DND-41 (cell line): ENCODE measurements around the gene CCDC183.

ENCODE experiments used
- ATAC-seq: fragments of 200-7000 bp; cut with Tn5 transposase; 3 replicates; pipeline ENCODE4 v1.9.1; 2021; ENCODE audit warnings: low read depth; ENCODE audit not compliant: insufficient read depth
- DNase-seq: peaks from one replicate; pipeline ENCODE4 v3.0.0-alpha.2; 2020
- H2AFZ ChIP-seq: 2 replicates; pipeline ENCODE4 v1.6.0; 2012; ENCODE audit warnings: low read depth, low read length
- H3K27ac ChIP-seq: 2 replicates; pipeline ENCODE4 v1.5.1; 2012; ENCODE audit warnings: low read length, inconsistent platforms
- H3K27me3 ChIP-seq: fragments of 200-600 bp; sonication (generic); 2 replicates; pipeline ENCODE4 v1.6.0; 2012; ENCODE audit warnings: low read length, mild to moderate bottlenecking, inconsistent platforms; ENCODE audit not compliant: insufficient read depth, poor library complexity
- H3K36me3 ChIP-seq: 2 replicates; pipeline ENCODE4 v1.5.1; 2012; ENCODE audit warnings: low read length, inconsistent platforms; ENCODE audit not compliant: insufficient read depth
- H3K4me1 ChIP-seq: 2 replicates; pipeline ENCODE4 v1.5.1; 2012; ENCODE audit warnings: mild to moderate bottlenecking, low read length; ENCODE audit not compliant: insufficient read depth
- H3K4me2 ChIP-seq: 2 replicates; pipeline ENCODE4 v1.6.0; 2012; ENCODE audit warnings: mild to moderate bottlenecking, moderate library complexity, low read length, inconsistent platforms; ENCODE audit not compliant: insufficient read depth
- H3K4me3 ChIP-seq, 2 experiments: fragments of 200-600 bp in 1 of 2; shearing (Covaris generic) in 1 of 2; 2 replicates each; pipeline ENCODE4 v1.5.1; 2012 to 2016; ENCODE audit warnings: inconsistent platforms in 2 of 2, low read length in 2 of 2, mild to moderate bottlenecking in 2 of 2, low read depth in 1 of 2, moderate library complexity in 1 of 2
- H3K79me2 ChIP-seq: 2 replicates; pipeline ENCODE4 v1.6.0; 2012; ENCODE audit warnings: low read length, inconsistent platforms; ENCODE audit not compliant: insufficient read depth
- H3K9ac ChIP-seq: 2 replicates; pipeline ENCODE4 v1.6.0; 2012; ENCODE audit warnings: low read depth, mild to moderate bottlenecking, inconsistent platforms, low read length, moderate library complexity
- H3K9me3 ChIP-seq: 2 replicates; pipeline ENCODE4 v1.5.1; 2012; ENCODE audit warnings: low read length, moderate library complexity, mild to moderate bottlenecking, inconsistent platforms; ENCODE audit not compliant: insufficient read depth, severe bottlenecking
- H4K20me1 ChIP-seq: 2 replicates; pipeline ENCODE4 v1.6.0; 2012; ENCODE audit warnings: low read length; ENCODE audit not compliant: insufficient read depth
- EZH2 ChIP-seq: IDR thresholded peaks from 3 replicates; pipeline ENCODE4 v1.6.1; 2012; ENCODE audit warnings: borderline replicate concordance, low read depth, mild to moderate bottlenecking, moderate library complexity, low read length, inconsistent platforms; ENCODE audit not compliant: severe bottlenecking
- TF ChIP-seq, protein P1 (sequence below): IDR thresholded peaks from 2 replicates; pipeline ENCODE4 v1.5.1; 2012; ENCODE audit warnings: borderline replicate concordance, low read length, moderate library complexity, mild to moderate bottlenecking; ENCODE audit not compliant: poor library complexity, severe bottlenecking; ENCODE audit errors: extremely low read depth

Gene CCDC183

DNA sequence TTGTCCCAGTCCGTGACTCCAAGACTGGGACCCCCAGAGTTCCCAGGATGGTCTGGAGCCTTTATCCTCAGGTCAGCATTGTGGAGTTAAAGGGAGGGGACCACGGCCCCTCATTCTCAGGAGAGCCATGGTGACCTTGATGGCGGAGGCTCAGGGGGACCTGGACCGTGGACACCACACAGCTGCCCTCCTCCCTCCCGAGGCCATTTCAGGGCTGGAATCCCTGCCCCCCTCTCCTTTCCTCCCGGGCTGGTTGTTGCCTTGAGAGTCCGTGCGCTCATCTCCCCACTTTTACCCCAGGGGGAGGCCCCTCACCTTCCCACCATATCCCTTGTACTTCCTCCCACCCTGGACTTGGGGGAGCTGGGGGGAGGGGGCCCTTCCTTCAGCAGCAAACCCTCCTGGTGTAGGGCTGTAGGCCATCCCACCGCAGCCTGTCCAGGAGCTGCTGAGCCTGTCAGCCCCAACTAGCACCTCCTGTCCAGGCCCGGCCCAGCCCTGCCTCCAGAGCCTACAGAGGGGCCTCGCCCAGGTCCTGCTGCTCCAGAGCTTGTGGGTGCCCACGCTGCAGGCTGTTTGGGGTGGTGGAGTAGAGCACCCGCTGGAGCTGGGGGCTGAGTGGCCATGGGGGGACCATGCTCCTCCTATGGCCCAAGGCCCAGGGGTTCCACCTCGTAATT, 31.8 kb downstream of the CCDC183 start:
- Histone ChIP-seq H3K27ac (no peak overlapping the region), H3K4me1 (no peaks in the 10 kb centered on the region), H3K79me2 (0 out of 2 replicates have a peak, but pooled peaks cover 3% of the 10 kb centered on the region), H3K36me3 (peaks cover 94% of the 10 kb centered on the region), H3K4me3 (no peak overlapping the region), H4K20me1 (peaks cover 15% of the 10 kb centered on the region), H3K27me3 (no peaks in the 10 kb centered on the region), H3K9me3 (no peaks in the 10 kb centered on the region), H2AFZ (no peak overlapping the region), H3K4me2 (no peak overlapping the region), H3K9ac (no peak overlapping the region)
- ATAC-seq (no peak), DNase-seq (no peak)
- TF ChIP-seq EZH2: no peak
- TF ChIP-seq, protein P1, sequence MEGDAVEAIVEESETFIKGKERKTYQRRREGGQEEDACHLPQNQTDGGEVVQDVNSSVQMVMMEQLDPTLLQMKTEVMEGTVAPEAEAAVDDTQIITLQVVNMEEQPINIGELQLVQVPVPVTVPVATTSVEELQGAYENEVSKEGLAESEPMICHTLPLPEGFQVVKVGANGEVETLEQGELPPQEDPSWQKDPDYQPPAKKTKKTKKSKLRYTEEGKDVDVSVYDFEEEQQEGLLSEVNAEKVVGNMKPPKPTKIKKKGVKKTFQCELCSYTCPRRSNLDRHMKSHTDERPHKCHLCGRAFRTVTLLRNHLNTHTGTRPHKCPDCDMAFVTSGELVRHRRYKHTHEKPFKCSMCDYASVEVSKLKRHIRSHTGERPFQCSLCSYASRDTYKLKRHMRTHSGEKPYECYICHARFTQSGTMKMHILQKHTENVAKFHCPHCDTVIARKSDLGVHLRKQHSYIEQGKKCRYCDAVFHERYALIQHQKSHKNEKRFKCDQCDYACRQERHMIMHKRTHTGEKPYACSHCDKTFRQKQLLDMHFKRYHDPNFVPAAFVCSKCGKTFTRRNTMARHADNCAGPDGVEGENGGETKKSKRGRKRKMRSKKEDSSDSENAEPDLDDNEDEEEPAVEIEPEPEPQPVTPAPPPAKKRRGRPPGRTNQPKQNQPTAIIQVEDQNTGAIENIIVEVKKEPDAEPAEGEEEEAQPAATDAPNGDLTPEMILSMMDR: no peak

- no peak overlapping the region for H2AFZ ChIP-seq
- H3K9ac ChIP-seq: no peak overlapping the region
- no peak overlapping the region for H3K27ac ChIP-seq
- no peak overlapping the region for H3K4me2 ChIP-seq
- no peaks in the 10 kb centered on the region for H3K79me2 ChIP-seq
- DNase-seq: no peak
- no peaks in the 10 kb centered on the region for H3K4me1 ChIP-seq
- H3K4me3 ChIP-seq: no peak overlapping the region
- peaks cover 15% of the 10 kb centered on the region for H4K20me1 ChIP-seq
- peaks cover 90% of the 10 kb centered on the region for H3K36me3 ChIP-seq
- no peaks in the 10 kb centered on the region for H3K9me3 ChIP-seq
- no peak for ATAC-seq
- TF ChIP-seq EZH2: no peak
- TF ChIP-seq, protein P1: no peak
- no peaks in the 10 kb centered on the region for H3K27me3 ChIP-seq
These were observed 32.5 kb downstream of the CCDC183 start for GRCh38 chr9:136828474-136829140.

- ATAC-seq (no peak), DNase-seq (no peak)
- no peaks in the 10 kb centered on the region for H3K9me3 ChIP-seq
- TF ChIP-seq, protein P1: no peak
- TF ChIP-seq EZH2: no peak
- peaks cover 89% of the 10 kb centered on the region for H3K36me3 ChIP-seq
- no peak overlapping the region for H3K9ac ChIP-seq
- peaks cover 15% of the 10 kb centered on the region for H4K20me1 ChIP-seq
- no peaks in the 10 kb centered on the region for H3K4me1 ChIP-seq
- no peak overlapping the region for H2AFZ ChIP-seq
- no peaks in the 10 kb centered on the region for H3K27me3 ChIP-seq
- no peak overlapping the region for H3K4me3 ChIP-seq
- no peaks in the 10 kb centered on the region for H3K79me2 ChIP-seq
- H3K27ac ChIP-seq: no peak overlapping the region
- H3K4me2 ChIP-seq: no peak overlapping the region
These were observed 33.3 kb downstream of the CCDC183 start for GRCh38 chr9:136829412-136829811.
